ENCODE measurements around the gene KIF19.
"Not testable (repeated sequence)": the region's sequence is repeated elsewhere in the genome, so short reads cannot be mapped to it uniquely, and the experiment has no call there.

KIF19 gene

GRCh38 chr17:74387365-74388218 is 61.6 kb downstream of the KIF19 start:
- no peak for DNase-seq (ENCODE audit: low read depth in 3 of 3)

GRCh38 chr17:74389084-74389753 is 63.2 kb downstream of the KIF19 start:
- DNase-seq (ENCODE audit: low read depth in 3 of 3) = no peak

GRCh38 chr17:74389937-74390679 is 64.1 kb downstream of the KIF19 start:
- no peak for DNase-seq (ENCODE audit: low read depth in 3 of 3)

DNA sequence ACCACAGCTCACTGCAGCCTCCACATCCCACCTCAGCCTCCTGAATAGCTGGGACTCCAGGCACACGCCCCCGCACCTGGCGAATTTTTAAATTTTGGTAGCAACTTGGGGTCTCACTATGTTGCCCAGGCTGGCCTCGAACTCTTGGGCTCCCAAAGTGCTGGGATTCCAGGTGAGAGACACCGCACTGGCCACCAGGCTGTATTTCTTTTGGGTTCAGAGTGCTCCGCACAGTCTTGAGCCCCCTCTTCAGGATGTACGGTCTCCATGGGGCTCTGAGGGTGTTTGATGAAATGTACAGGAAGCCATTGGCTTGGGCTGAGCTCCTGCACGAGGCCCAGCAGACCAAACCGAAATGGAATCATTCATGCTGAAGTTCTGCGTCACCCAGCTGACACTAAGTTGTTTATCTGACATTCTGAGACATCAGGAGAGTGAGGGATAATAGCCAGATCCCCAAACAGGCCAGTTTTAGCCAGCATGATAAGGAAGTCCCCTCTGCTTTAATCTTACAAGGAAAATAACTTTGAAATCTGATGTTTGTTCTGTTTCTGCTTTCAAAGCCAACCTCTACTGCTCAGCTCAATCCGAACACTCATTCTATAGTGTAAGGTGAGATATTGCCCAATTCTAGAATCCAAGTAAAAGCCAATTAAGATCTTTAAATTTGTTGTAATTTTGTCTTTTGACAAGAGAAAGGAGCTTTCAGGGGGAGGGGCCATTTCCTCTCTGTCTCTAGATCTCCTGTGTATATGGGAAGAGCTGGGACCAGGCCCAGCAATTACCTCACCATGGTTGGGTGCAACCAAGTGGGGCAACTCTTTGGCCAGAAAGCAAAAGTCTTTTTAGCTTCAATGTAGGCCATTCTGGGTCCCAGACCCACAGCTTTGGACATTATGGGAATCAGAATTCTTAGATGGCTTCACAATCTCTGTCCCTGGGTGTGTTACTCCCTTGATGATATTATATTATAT is 64.9 kb downstream of the KIF19 start:
- DNase-seq (ENCODE audit: low read depth in 3 of 3) = no peak

- no peak for DNase-seq (ENCODE audit: low read depth in 3 of 3)
Observed at GRCh38 chr17:74391771-74392170, 65.7 kb downstream of the KIF19 start.

DNA sequence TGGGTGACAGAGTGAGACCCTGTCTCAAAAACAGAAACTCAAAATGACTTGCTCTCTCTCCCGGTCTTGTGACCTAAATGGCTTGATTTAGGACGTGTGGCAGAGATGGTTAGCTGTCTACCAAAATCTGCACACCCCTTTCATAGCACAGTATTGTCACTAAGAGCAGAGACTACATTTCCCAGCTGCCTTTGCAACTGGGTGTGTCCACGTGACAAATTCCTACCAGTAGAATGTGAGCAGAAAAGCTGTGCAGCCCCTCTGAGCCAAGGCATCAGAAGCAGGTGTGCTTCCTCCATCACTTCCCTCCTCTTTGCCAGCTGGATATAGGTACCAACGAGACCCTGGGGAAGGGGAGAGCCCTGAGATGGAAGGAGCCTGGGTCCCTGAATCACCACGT is 66.8 kb downstream of the KIF19 start:
- DNase-seq (ENCODE audit: low read depth in 3 of 3) = no peak

DNA sequence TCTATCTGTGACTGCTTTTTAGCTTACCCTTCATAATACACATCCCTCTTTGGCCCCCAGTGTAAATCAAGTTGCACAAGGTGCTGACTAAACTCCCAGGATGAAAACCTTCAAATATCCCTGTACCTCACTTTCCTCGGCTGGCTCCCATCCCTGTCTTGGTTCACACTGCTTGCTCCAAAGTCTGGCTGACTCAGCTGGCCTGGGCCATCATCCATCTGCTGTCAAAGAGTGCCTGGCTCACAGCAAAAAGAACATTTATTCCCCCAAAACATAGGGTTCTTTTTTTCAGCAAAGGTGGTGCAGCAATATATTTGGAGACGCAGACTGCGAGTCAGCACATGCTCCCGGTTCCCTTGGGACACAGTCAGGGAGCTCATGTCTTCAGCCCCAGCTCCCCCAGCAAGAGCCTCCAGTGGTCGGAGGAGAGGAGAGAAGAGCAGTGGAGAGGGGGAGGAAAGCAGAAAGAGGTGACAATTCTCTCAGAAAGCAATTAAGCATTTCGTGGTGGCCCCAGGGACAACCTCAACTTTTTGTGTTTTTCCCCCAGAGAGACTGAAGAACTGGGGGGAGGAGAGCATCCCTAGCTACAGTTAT is 67.4 kb downstream of the KIF19 start:
- no peak for DNase-seq (ENCODE audit: low read depth in 3 of 3)

- DNase-seq (ENCODE audit: low read depth in 3 of 3) = no peak
Observed at GRCh38 chr17:74394275-74394950, 68.4 kb downstream of the KIF19 start.

DNA sequence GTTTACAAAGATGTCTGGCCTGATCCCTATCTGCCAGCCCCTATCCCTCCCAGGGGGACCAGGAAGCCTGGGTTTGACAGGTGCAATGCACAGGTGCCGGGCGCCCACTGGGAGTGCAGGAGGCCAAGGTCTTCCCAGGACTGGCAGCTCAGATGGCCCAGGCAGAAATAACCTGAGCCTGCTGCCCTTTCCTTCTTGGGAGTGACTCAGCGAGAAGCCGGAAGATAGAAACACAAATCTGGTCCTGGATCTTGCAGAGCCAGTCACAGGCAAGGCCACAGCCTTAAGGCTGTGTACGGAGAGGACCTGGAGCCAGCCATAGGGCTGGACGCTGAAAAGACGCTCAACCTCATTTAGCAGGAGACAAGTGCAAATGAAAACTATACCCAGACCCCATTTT is 69.0 kb downstream of the KIF19 start:
- DNase-seq (ENCODE audit: low read depth in 3 of 3) = no peak

DNA sequence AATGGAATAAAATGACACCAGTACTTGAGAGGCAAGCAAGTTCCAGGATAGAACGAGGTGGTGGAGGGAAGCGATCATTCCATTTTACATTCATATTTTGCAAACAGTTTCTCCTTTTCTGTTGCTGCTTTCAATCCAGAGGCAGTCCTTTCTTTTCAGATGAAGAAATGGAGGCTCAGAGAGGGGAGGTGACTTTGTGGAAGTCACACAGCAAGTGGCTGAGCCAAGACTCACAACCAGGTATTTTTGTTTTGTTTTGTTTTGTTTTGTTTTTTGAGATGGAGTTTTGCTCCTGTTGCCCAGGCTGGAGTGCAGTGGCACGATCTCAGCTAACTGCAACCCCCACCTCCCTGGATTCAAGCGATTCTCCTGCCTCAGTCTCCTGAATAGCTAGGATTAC is 70.5 kb downstream of the KIF19 start:
- DNase-seq (ENCODE audit: low read depth in 3 of 3) = no peak

DNA sequence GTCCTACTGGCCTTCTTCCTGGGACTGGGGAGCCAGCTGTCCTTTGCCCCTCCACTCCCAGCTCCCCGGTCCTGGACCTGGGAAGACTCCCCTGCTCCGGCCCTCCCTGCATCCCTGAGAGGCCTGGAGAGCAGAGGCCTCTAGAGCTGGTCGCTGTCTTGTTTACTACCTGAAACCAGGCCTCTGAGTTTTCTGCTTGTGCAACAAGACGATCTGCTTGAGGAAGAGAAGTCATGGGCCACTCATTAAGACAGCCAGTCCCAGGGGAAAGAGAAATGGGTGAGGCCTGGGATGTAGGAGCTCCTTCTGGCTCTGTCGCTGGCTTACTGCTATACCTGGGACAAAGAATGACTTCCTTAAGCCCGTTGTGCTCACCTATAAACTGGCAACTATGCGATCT is 76.0 kb downstream of the KIF19 start:
- DNase-seq (ENCODE audit: low read depth in 3 of 3) = no peak

- DNase-seq (ENCODE audit: low read depth in 3 of 3) = no peak
Observed at GRCh38 chr17:74403512-74404137, 77.6 kb downstream of the KIF19 start.

- DNase-seq (ENCODE audit: low read depth in 3 of 3) = no peak
Observed at GRCh38 chr17:74404218-74404617, 78.2 kb downstream of the KIF19 start.

DNA sequence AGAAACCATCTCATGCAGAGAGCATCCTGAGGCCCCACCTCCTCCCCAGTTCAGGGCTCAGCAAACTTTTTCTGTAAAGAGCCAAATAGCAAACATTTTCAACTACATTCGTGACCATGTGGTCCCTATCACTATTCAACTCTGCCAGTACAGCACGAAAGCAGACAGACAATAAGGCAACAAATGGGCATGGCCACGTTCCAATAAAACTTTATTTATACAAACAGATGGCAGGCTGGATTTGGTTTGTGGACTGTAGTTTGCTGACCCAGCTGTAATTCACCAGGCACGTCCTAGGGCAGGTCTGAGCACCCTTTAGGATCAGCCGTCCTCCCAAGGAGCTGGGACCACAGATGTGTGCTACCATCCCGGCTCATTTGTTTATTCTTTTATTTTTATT is 78.8 kb downstream of the KIF19 start:
- no peak for DNase-seq (ENCODE audit: low read depth in 3 of 3)

DNA sequence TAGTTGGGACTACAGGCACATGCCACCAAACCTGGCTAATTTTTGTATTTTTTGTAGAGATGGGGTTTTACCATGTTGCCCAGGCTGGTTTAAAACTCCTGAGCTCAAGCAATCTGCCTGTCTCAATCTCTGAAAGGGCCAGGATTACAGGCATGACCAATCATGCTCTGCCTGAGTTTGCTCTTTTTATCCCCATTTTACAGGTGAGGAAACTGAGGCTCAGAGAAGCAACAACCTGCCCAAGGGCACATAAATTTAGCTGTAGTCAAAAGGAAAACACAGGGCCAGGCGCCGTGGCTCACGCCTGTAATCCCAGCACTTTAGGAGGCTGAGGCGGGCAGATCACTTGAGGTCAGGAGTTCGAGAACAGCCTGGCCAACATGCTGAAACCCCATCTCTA is 79.3 kb downstream of the KIF19 start:
- DNase-seq (ENCODE audit: low read depth in 3 of 3) = not testable (repeated sequence)

All from stimulated activated CD4-positive, alpha-beta T cell treated with anti-CD3 and anti-CD28 coated beads, TNF-alpha, amount 100 ng/mL, for 48 hours (primary cell).